ENCODE data around the gene NUCKS1. TPM values are rescaled to one million over a fixed set of nuclear protein-coding genes. Genes with fewer than 3 reads are reported as not detected.

NUCKS1 gene
- total RNA-seq, 4 donors from 2014 or later = 48.7 to 73.0 (median 60.3) TPM

GRCh38 chr1:205792961-205793673 lies 43.1 kb upstream of the NUCKS1 start:
- H3K4me1 ChIP-seq = no peaks in the 10 kb centered on the region
- no peak overlapping the region for H3K4me3 ChIP-seq
- H3K36me3 ChIP-seq = peaks cover 68% of the 10 kb centered on the region
- 88% methylated on average over 5 of the region's 6 CpGs for WGBS
- no peaks in the 10 kb centered on the region for H3K27me3 ChIP-seq
- no peak overlapping the region for H3K27ac ChIP-seq
- H3K9me3 ChIP-seq = no peaks in the 10 kb centered on the region
- DNase-seq (ENCODE audit: low spot score in 2 of 2) = no peak
- no peak for TF ChIP-seq POLR2AphosphoS5 (IDR thresholded peaks at IDR 0.05)
- no peak for TF ChIP-seq POLR2A (IDR thresholded peaks at IDR 0.05)
- TF ChIP-seq EP300 (IDR thresholded peaks at IDR 0.05) = no peak
- TF ChIP-seq, protein P1, sequence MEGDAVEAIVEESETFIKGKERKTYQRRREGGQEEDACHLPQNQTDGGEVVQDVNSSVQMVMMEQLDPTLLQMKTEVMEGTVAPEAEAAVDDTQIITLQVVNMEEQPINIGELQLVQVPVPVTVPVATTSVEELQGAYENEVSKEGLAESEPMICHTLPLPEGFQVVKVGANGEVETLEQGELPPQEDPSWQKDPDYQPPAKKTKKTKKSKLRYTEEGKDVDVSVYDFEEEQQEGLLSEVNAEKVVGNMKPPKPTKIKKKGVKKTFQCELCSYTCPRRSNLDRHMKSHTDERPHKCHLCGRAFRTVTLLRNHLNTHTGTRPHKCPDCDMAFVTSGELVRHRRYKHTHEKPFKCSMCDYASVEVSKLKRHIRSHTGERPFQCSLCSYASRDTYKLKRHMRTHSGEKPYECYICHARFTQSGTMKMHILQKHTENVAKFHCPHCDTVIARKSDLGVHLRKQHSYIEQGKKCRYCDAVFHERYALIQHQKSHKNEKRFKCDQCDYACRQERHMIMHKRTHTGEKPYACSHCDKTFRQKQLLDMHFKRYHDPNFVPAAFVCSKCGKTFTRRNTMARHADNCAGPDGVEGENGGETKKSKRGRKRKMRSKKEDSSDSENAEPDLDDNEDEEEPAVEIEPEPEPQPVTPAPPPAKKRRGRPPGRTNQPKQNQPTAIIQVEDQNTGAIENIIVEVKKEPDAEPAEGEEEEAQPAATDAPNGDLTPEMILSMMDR (IDR thresholded peaks at IDR 0.05) = no peak

DNA sequence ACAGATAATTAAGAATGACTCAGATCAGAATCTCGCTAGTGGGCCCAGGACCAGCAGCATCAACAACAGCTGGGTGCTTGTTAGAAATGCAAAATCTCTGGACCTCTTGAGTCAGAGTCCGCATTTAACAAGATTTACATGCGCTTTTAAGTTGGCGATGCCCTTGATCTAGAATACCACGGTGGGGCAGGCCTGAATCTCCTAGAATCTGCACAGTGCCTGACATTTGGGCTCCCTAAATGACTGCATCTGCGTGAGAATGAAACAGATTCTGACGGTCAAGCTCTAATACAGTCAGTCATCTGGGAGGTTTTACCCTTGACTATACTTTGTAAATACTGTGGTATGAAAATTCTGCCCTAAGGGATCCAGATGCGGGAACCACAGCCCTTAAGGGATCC lies 42.5 kb upstream of the NUCKS1 start:
- Histone ChIP-seq H3K4me1 (no peaks in the 10 kb centered on the region), H3K4me3 (no peak overlapping the region), H3K36me3 (peaks cover 62% of the 10 kb centered on the region), H3K27ac (no peak overlapping the region), H3K27me3 (no peaks in the 10 kb centered on the region), H3K9me3 (no peaks in the 10 kb centered on the region)
- TF ChIP-seq POLR2A (IDR thresholded peaks at IDR 0.05) (no peak), POLR2AphosphoS5 (IDR thresholded peaks at IDR 0.05) (no peak), EP300 (IDR thresholded peaks at IDR 0.05) (no peak)
- TF ChIP-seq, protein P1 (IDR thresholded peaks at IDR 0.05) = no peak
- no peak for DNase-seq (ENCODE audit: low spot score in 2 of 2)
- 82% methylated on average over 8 of the region's 8 CpGs for WGBS

DNA sequence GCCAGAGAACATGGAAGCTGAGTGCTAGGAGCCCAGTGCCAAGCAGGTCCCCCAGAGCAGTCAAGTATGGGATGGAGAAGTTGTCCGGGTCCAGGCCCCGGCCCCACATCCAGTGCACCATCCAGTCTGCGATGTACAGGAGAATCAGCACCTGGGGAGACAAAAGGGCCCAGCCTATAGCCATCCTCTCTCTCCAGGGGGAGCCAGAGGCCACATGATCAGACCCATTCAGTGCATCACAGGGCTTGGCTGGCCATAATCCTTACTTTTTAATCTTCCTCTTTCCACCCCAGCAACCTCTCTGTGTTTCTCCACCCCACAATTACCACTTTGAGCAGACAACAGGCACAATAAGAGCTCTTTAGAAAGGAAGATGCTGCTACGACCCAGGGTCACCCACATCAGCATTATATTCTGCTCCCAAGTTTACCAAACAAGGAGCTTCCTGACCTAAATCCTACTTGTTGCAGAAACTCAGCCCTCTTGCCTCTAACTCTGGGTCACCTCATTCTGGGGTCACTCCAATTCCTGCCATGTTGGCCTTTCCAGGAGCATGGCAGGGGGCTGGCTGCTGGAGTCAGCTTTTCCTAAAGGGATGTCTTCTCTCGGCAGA lies 41.7 kb upstream of the NUCKS1 start:
- Histone ChIP-seq H3K4me3 (no peak overlapping the region), H3K4me1 (no peaks in the 10 kb centered on the region), H3K9me3 (no peaks in the 10 kb centered on the region), H3K36me3 (peaks cover 54% of the 10 kb centered on the region), H3K27me3 (no peaks in the 10 kb centered on the region), H3K27ac (no peak overlapping the region)
- 68% methylated on average over 5 of the region's 5 CpGs for WGBS
- no peak for DNase-seq (ENCODE audit: low spot score in 2 of 2)
- no peak for TF ChIP-seq POLR2A (IDR thresholded peaks at IDR 0.05)
- TF ChIP-seq, protein P1 (IDR thresholded peaks at IDR 0.05) = peak; percentile 53 to 77

DNA sequence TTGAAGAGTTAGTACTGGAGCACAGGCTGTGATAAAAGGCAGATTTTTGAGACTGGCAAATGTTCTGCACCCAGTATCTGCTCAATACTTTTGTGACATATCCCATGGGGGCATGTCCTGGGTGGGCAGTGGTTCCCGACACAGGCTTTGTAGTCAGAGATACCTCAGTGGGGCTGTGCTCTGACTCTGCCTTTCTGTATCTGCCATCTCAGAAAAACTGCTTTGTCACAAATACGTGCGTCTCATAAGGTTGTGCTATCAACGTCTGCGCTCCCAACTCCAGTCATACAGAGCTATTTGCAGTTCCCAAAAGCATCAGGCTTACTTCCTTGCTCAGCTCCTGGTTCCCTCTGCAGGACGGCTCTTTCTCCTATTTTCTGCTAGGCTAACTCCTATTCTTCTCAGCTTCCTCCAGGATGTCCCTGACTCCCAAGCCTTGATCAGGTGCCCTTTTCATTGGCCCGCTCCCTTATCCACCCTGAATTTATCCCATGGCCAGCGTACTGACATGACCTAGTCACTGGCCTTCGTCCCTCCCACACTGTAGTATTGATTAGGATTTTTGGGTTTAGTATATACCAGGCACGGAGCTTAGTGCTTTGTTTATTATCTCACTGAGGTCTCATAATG lies 37.4 kb upstream of the NUCKS1 start:
- no peak for TF ChIP-seq POLR2AphosphoS5 (IDR thresholded peaks at IDR 0.05)
- no peak overlapping the region for H3K4me3 ChIP-seq
- WGBS = 89% methylated on average over 10 of the region's 10 CpGs
- no peaks in the 10 kb centered on the region for H3K9me3 ChIP-seq
- H3K27ac ChIP-seq = no peak overlapping the region
- DNase-seq (ENCODE audit: low spot score in 2 of 2) = no peak
- peaks cover 15% of the 10 kb centered on the region for H3K36me3 ChIP-seq
- H3K27me3 ChIP-seq = no peaks in the 10 kb centered on the region
- H3K4me1 ChIP-seq = no peaks in the 10 kb centered on the region

GRCh38 chr1:205786601-205787000 lies 36.6 kb upstream of the NUCKS1 start:
- Histone ChIP-seq H3K4me1 (no peaks in the 10 kb centered on the region), H3K27me3 (no peaks in the 10 kb centered on the region), H3K9me3 (no peaks in the 10 kb centered on the region), H3K4me3 (no peak overlapping the region), H3K36me3 (peaks cover 10% of the 10 kb centered on the region), H3K27ac (no peak overlapping the region)
- 65% methylated on average over 4 of the region's 4 CpGs for WGBS
- TF ChIP-seq POLR2AphosphoS5 (IDR thresholded peaks at IDR 0.05) (no peak), EP300 (IDR thresholded peaks at IDR 0.05) (no peak), POLR2A (IDR thresholded peaks at IDR 0.05) (no peak)
- TF ChIP-seq, protein P1 (IDR thresholded peaks at IDR 0.05) = no peak
- DNase-seq (ENCODE audit: low spot score in 2 of 2) = no peak
